HFFc6 (cell line): ENCODE measurements around the gene VSIG10L2. TPM values are rescaled to one million over a fixed set of nuclear protein-coding genes. Genes with fewer than 3 reads are reported as not detected.

ENCODE experiments used
- DNase-seq: peaks from one replicate; pipeline ENCODE4 v3.0.0-alpha.2; 2018
- H3K27ac Mint-ChIP-seq: 2 replicates; pipeline ENCODE4 v1.8.0; 2020; ENCODE audit warnings: mild to moderate bottlenecking, mixed read lengths
- H3K27me3 Mint-ChIP-seq: 2 replicates; pipeline ENCODE4 v1.8.0; 2021; ENCODE audit warnings: mild to moderate bottlenecking, moderate library complexity, mixed read lengths; ENCODE audit not compliant: insufficient read depth
- H3K36me3 Mint-ChIP-seq: 2 replicates; pipeline ENCODE4 v1.8.0; 2021; ENCODE audit warnings: low read depth, mixed read lengths
- H3K4me1 Mint-ChIP-seq: 2 replicates; pipeline ENCODE4 v1.8.0; 2020; ENCODE audit warnings: low read depth, mixed read lengths
- H3K4me3 Mint-ChIP-seq: 2 replicates; pipeline ENCODE4 v1.8.0; 2020; ENCODE audit warnings: mild to moderate bottlenecking, moderate library complexity, mixed read lengths
- H3K9me3 Mint-ChIP-seq: 2 replicates; pipeline ENCODE4 v1.8.0; 2020; ENCODE audit warnings: mild to moderate bottlenecking, mixed read lengths
- CTCF ChIP-seq: fragments of 200-600 bp; sonication (generic); IDR thresholded peaks from 2 replicates; pipeline ENCODE4 v1.5.0; 2021; ENCODE audit warnings: antibody characterized with exemption, mild to moderate bottlenecking
- total RNA-seq, 6 experiments: library from RNA; stranded (reverse); fragmentation: NEBNext Ultra II Directional; extraction: Animal tissue kit (Norgen Biotek cat#: 25700); gene quantifications; 2 replicates in 1 of 6; 3 replicates in 5 of 6; pipeline ENCODE4 v1.2.3, GENCODE V29; 2021

The VSIG10L2 gene
- total RNA-seq, 6 experiments from 2014 or later, result not detected

GRCh38 chr11:125948278-125949051, 2.6 kb downstream of the VSIG10L2 start:
- Mint-ChIP-seq H3K4me3 (no peak overlapping the region), H3K27ac (no peak overlapping the region), H3K4me1 (no peaks in the 10 kb centered on the region), H3K36me3 (no peaks in the 10 kb centered on the region), H3K27me3 (peaks cover 29% of the 10 kb centered on the region), H3K9me3 (no peaks in the 10 kb centered on the region)
- no peak for DNase-seq
- TF ChIP-seq CTCF, result no peak

- Mint-ChIP-seq H3K36me3 (no peaks in the 10 kb centered on the region), H3K4me3 (no peak overlapping the region), H3K4me1 (no peaks in the 10 kb centered on the region), H3K9me3 (no peaks in the 10 kb centered on the region), H3K27me3 (peaks cover 24% of the 10 kb centered on the region), H3K27ac (no peak overlapping the region)
- TF ChIP-seq CTCF, result no peak
- no peak for DNase-seq
Observed at GRCh38 chr11:125949271-125950177, 3.7 kb downstream of the VSIG10L2 start.

GRCh38 chr11:125950178-125950490, 4.3 kb downstream of the VSIG10L2 start:
- Mint-ChIP-seq H3K4me3 (no peak overlapping the region), H3K27ac (no peak overlapping the region), H3K4me1 (no peaks in the 10 kb centered on the region), H3K9me3 (no peaks in the 10 kb centered on the region), H3K27me3 (peaks cover 22% of the 10 kb centered on the region), H3K36me3 (no peaks in the 10 kb centered on the region)
- DNase-seq, result no peak
- TF ChIP-seq CTCF, result no peak

GRCh38 chr11:125950696-125951651, 5.1 kb downstream of the VSIG10L2 start:
- Mint-ChIP-seq H3K27ac (no peak overlapping the region), H3K36me3 (no peaks in the 10 kb centered on the region), H3K4me3 (no peak overlapping the region), H3K27me3 (peaks cover 27% of the 10 kb centered on the region), H3K4me1 (no peaks in the 10 kb centered on the region), H3K9me3 (no peaks in the 10 kb centered on the region)
- DNase-seq, result no peak
- TF ChIP-seq CTCF, result no peak

GRCh38 chr11:125951731-125952130, 5.9 kb downstream of the VSIG10L2 start:
- DNase-seq, result no peak
- no peak for TF ChIP-seq CTCF
- Mint-ChIP-seq H3K9me3 (no peaks in the 10 kb centered on the region), H3K36me3 (no peaks in the 10 kb centered on the region), H3K27ac (no peak overlapping the region), H3K4me1 (no peaks in the 10 kb centered on the region), H3K27me3 (peaks cover 33% of the 10 kb centered on the region), H3K4me3 (no peak overlapping the region)
